Stimulated activated CD8-positive, alpha-beta memory T cell treated with anti-CD3 and anti-CD28 coated beads, Interleukin-4, amount 100 ng/mL, for 24 hours (primary cell): Measurements from ENCODE around the gene UBA7.
"Not testable (repeated sequence)": the region's sequence is repeated elsewhere in the genome, so short reads cannot be mapped to it uniquely, and the experiment has no call there.

Experiments used
- DNase-seq: peaks from one replicate; pipeline ENCODE4 v3.0.0-alpha.2; 2020; ENCODE audit warnings: low read depth

UBA7 gene

DNA sequence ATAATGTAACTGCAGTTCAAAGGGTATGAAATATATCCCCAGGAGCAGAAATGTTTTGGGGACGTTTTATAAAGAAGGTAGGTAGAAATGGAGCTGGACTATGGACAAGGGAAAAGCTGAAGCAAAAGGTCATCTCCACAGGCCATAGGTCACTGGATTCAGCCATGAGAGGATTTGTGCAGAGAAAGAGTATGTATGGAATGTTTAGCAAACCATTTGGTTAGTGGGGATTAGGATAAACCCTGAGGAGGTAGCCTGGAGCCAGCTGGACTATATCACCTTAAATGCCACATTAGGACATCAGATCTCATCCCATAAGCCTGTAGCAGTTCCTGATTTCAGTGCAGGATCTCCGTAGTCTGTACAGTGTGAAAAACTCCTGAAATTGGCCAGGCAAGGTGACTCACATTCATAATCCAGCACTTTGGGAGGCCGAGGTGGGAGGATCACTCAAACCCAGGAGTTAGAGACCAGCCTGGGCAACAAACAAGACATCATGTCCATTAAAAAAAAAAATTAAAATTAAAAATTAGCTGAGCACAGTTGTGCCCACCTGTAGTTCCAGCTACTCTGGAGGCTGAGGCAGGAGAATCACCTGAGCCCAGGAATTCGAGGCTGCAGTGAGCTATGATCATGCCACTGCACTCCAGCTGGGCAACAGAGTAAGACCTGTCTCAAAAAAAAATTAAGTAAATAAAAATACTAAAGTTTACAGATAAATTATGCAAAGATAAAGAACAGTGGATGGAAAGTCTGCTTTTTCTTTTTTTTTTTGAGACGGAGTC, 32.1 kb downstream of the UBA7 start:
- DNase-seq: no peak

- not testable (repeated sequence) for DNase-seq
Observed at GRCh38 chr3:49780975-49781365, 32.8 kb downstream of the UBA7 start.

GRCh38 chr3:49780080-49780974, 33.4 kb downstream of the UBA7 start:
- DNase-seq: no peak

GRCh38 chr3:49779358-49780079, 34.2 kb downstream of the UBA7 start:
- DNase-seq: no peak

GRCh38 chr3:49776101-49776500, 37.7 kb downstream of the UBA7 start:
- not testable (repeated sequence) for DNase-seq

DNA sequence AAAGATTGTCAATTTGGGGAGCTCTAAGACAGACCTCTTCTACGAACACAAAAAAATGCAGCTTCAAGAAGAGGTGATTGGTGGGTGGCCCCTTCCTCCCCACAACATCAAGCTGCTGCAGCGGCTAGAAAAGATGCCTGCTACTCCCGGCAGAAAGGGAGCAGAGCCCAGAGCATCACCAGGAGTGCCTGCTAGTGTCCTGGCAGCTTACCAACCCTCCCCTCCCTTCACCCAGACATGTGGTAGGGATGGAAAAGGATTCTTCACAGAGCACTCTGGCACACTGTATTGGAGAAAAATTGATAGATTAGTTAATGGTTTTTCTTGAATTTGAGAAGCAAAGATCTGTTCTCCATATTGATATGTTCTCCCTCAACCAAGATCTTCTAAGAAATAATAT, 38.2 kb downstream of the UBA7 start:
- DNase-seq: no peak

DNA sequence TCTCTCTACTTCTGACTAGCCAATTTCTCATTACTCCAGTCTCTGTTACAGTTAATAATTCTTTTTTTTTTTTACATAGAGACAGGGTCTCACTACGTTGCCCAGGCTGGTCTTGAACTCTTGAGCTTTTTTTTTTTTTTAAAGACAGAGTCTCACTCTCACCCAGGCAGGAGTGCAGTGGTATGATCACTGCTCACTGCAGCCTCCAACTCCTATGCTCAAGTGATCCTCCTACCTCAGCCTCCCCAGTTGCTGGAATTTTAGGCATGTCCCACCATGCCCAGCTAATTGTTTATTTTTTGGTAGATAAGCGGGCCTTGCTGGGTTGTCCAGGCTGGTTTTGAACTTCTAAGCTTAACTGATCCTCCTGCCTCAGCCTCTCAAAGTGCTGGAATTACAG, 41.0 kb downstream of the UBA7 start:
- DNase-seq: no peak

GRCh38 chr3:49771340-49771938, 42.3 kb downstream of the UBA7 start:
- no peak for DNase-seq

DNA sequence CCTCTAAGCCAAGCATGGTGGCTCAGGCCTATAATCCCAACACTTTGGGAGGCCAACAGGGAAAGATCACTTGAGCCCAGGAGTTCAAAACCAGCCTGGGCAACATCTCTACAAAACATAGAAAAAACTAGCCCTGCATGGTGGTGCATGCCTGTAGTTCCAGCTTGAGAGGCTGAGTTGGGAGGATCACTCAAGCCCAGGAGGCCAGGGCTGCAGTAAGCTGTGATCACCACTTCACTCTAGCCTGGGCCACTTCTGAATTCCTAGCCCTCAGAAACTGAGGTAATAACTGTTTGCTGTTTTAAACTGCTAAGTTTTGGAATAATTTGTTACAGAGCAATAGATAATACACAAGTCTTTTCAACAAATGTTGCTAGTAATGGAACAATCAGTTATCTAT, 43.8 kb downstream of the UBA7 start:
- no peak for DNase-seq

GRCh38 chr3:49769286-49769915, 44.4 kb downstream of the UBA7 start:
- DNase-seq: no peak

DNA sequence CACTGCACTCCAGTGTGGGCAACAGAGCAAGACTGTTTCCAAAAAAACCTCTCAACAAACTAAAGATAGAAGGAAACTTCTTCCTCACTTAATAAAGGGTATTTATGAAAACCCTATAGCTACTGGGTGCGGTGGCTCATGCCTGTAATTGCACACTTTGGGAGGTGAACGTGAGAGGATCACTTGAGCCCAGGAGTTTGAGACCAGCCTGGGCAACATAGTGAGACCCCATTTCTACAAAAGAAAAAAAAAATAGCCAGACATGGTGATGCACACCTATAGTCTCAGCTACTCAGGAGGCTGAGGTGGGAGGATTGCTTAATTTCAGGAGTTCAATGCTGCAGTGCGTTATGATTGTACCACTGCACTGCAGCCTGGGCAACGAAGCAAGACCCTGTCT, 49.8 kb downstream of the UBA7 start:
- no peak for DNase-seq

GRCh38 chr3:49761661-49762060, 52.1 kb downstream of the UBA7 start:
- no peak for DNase-seq

DNA sequence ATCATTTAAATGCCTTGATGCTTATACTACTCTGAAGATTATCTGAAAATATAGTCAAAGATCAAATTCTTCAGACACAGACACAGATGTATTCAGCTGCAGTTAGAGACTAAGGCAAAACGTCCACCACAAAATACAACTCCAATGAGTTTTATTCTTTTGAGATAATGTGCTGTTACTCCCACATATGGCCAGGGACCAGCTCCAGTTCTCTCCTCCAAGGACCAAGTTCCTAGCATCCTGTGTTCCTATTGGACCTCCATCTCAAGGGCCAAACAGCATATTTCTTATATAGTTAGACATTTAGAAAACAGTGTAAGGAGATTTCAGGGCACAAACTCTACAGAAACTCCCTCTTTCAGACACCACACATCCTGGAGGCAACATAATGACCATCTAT, 54.5 kb downstream of the UBA7 start:
- DNase-seq: no peak

DNA sequence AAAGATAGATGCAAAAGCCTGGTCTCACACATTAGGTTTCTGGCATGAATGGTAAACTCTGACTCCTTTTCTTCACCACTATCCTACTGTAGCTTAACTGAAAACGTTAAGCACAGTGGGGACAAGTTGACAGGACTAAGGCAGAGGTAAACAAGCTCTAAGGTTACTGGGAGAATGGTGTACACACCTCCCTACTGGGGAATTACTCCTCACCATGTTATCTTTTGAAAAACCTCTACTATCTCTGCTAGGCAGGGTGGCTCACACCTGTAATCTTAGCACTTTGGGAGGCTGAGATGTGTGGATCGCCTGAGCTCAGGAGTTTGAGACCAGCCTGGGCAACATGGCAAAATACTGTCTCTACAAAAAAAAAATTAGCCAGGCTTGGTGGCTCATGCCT, 56.6 kb downstream of the UBA7 start:
- no peak for DNase-seq

- no peak for DNase-seq
Observed at GRCh38 chr3:49756036-49756435, 57.7 kb downstream of the UBA7 start.
